ENCODE measurements around the gene APOBEC3H.
A peak's percentile ranks its signal among the peaks of the same experiment; 100 is the strongest.

Gene APOBEC3H

GRCh38 chr22:39152511-39153219 lies 55.6 kb downstream of the APOBEC3H start, which contains the start of gene CBX7:
TSS of gene CBX7 (minus strand) at chr22:39152680. CDS start at chr22:39152444, 236 bp downstream.
- peak within 1 kb of the TSS; percentile 61 for H3K4me3 ChIP-seq (ENCODE audit: low read length)
- H3K9me3 ChIP-seq (ENCODE audit: low read length) = no peaks in the 10 kb centered on the region
- peaks cover 31% of the 10 kb centered on the region for H3K27me3 ChIP-seq (ENCODE audit: insufficient read depth, low read length)
- H2AFZ ChIP-seq (ENCODE audit: low read depth, low read length) = peak within 1 kb of the TSS; percentile 99
- H3K36me3 ChIP-seq (ENCODE audit: insufficient read depth, low read length) = no peaks in the 10 kb centered on the region
- no peaks in the 10 kb centered on the region for H3K4me1 ChIP-seq (ENCODE audit: insufficient read depth, low read length)

DNA sequence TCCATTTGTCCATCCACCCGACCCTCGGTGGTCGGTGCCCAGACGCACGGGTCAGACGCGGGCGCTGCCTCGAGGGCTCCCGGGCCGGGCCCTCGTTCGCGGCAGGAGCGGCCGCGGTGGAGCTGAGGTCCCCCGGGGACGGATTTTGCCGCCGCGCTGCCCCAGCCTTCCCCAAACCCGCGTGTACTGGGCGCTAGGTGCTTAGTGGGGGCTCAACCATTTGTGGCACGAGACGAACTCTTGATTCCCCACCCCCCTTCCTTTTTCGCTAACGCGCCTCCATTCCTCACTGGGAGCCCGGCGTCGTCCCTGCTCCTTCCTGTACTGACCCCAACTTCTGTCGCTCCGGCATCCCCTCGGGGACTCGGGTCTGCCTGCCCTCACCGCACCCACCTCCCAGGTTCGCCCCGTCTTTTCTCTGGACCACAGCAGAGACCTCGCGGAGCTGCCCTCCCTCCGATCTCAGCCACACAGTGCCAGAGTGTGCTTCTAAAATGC lies 56.2 kb downstream of the APOBEC3H start:
- no peaks in the 10 kb centered on the region for H3K9me3 ChIP-seq (ENCODE audit: low read length)
- H2AFZ ChIP-seq (ENCODE audit: low read depth, low read length) = peak overlapping the region; percentile 99
- H3K27me3 ChIP-seq (ENCODE audit: insufficient read depth, low read length) = peaks cover 35% of the 10 kb centered on the region
- H3K36me3 ChIP-seq (ENCODE audit: insufficient read depth, low read length) = no peaks in the 10 kb centered on the region
- peak overlapping the region; percentile 61 for H3K4me3 ChIP-seq (ENCODE audit: low read length)
- H3K4me1 ChIP-seq (ENCODE audit: insufficient read depth, low read length) = no peaks in the 10 kb centered on the region

Measured in neuron (in vitro differentiated cells).